Measurements from ENCODE around the gene RALB. TPM values are rescaled to one million over a fixed set of nuclear protein-coding genes. Genes with fewer than 3 reads are reported as not detected.
"Not testable (repeated sequence)": the region's sequence is repeated elsewhere in the genome, so short reads cannot be mapped to it uniquely, and the experiment has no call there.

RALB gene
- total RNA-seq, 2 donors from 2014 or later: 71.8 to 93.4 TPM

- H3K9ac ChIP-seq (ENCODE audit: low read depth in 2 of 2, low read length in 2 of 2): no peak overlapping the region
- TF ChIP-seq CTCF (IDR thresholded peaks at IDR 0.05): no peak
- no peaks in the 10 kb centered on the region for H3K27me3 ChIP-seq
- H3K9me3 ChIP-seq: no peaks in the 10 kb centered on the region
- no peak overlapping the region for H3K4me3 ChIP-seq
- no peak overlapping the region for H3K27ac ChIP-seq
- DNase-seq: no peak
- intact Hi-C loops (cut with DNase I): loop anchor here (10.0 kb wide), 2 partner anchors 64 to 114 kb away; partner anchors contain the start of gene RALB
- no peaks in the 10 kb centered on the region for H3K36me3 ChIP-seq
- H3K4me1 ChIP-seq: no peaks in the 10 kb centered on the region
These were observed 66.5 kb downstream of the RALB start for GRCh38 chr2:120319123-120319522.

GRCh38 chr2:120319686-120320317 is 67.2 kb downstream of the RALB start:
- H3K36me3 ChIP-seq: no peaks in the 10 kb centered on the region
- no peak for TF ChIP-seq CTCF (IDR thresholded peaks at IDR 0.05)
- H3K4me3 ChIP-seq: no peak overlapping the region
- H3K9me3 ChIP-seq: no peaks in the 10 kb centered on the region
- no peaks in the 10 kb centered on the region for H3K4me1 ChIP-seq
- no peak overlapping the region for H3K27ac ChIP-seq
- no peak for DNase-seq
- intact Hi-C loops (cut with DNase I): loop anchor here (10.0 kb wide), 2 partner anchors 65 to 115 kb away; partner anchors contain the start of gene RALB
- no peaks in the 10 kb centered on the region for H3K27me3 ChIP-seq
- no peak overlapping the region for H3K9ac ChIP-seq (ENCODE audit: low read depth in 2 of 2, low read length in 2 of 2)

- H3K4me3 ChIP-seq: no peak overlapping the region
- no peak for DNase-seq
These were observed 67.7 kb downstream of the RALB start for GRCh38 chr2:120320318-120320851.

GRCh38 chr2:120320887-120321556 is 68.4 kb downstream of the RALB start:
- H3K27ac ChIP-seq; H3K9ac ChIP-seq (ENCODE audit: low read depth in 2 of 2, low read length in 2 of 2); DNase-seq; H3K4me1 ChIP-seq; intact Hi-C loops (cut with DNase I); H3K9me3 ChIP-seq; H3K27me3 ChIP-seq; H3K36me3 ChIP-seq; H3K4me3 ChIP-seq: not testable (repeated sequence)

More at GRCh38 chr2:120320318-120320851, 67.7 kb downstream of the RALB start:
- no peaks in the 10 kb centered on the region for H3K4me1 ChIP-seq
- no peak overlapping the region for H3K9ac ChIP-seq (ENCODE audit: low read depth in 2 of 2, low read length in 2 of 2)
- H3K27me3 ChIP-seq: no peaks in the 10 kb centered on the region
- intact Hi-C loops (cut with DNase I): no loop called here
- TF ChIP-seq CTCF (IDR thresholded peaks at IDR 0.05): no peak
- H3K27ac ChIP-seq: no peak overlapping the region
- no peaks in the 10 kb centered on the region for H3K36me3 ChIP-seq
- H3K9me3 ChIP-seq: no peaks in the 10 kb centered on the region

GRCh38 chr2:120321721-120322284 is 69.2 kb downstream of the RALB start:
- H3K27ac ChIP-seq: no peak overlapping the region
- TF ChIP-seq CTCF (IDR thresholded peaks at IDR 0.05): no peak
- H3K9ac ChIP-seq (ENCODE audit: low read depth in 2 of 2, low read length in 2 of 2): no peak overlapping the region
- intact Hi-C loops (cut with DNase I): no loop called here
- H3K4me3 ChIP-seq: no peak overlapping the region
- no peak for DNase-seq
- no peaks in the 10 kb centered on the region for H3K27me3 ChIP-seq
- no peaks in the 10 kb centered on the region for H3K9me3 ChIP-seq
- no peaks in the 10 kb centered on the region for H3K36me3 ChIP-seq
- no peaks in the 10 kb centered on the region for H3K4me1 ChIP-seq
